Endothelial cell of umbilical vein (primary cell): ENCODE measurements around the gene ARF1. TPM values are rescaled to one million over a fixed set of nuclear protein-coding genes. Genes with fewer than 3 reads are reported as not detected.

ENCODE experiments used
- BruUV-seq: library from RNA; stranded (reverse); fragments of 400-500 nt; replicated peaks from 2 replicates; lab custom pipeline; 2021; lab: Mats Ljungman, UMichigan
- CTCF ChIA-PET: fragments of 300-600, 350-600 bp; sonication (Branson Sonifier 250); formaldehyde crosslinking; loops from one replicate; lab custom pipeline; 2021; ENCODE audit warnings: antibody characterized with exemption, inconsistent platforms; lab: Charles Lee
- POLR2A ChIA-PET: fragments of 300-600, 350-600 bp; sonication (Branson Sonifier 250); formaldehyde crosslinking; loops from one replicate; lab custom pipeline; 2021; ENCODE audit warnings: antibody characterized with exemption, inconsistent platforms; lab: Charles Lee
- DNase-seq: peaks from one replicate; pipeline ENCODE4 v3.0.0-alpha.2; 2011; ENCODE audit warnings: low read depth, low spot score
- FAIRE-seq: peaks from 2 replicates; lab custom pipeline; 2011; peaks lifted over from hg19 to GRCh38; lab: Jason Lieb, UNC
- H2AFZ ChIP-seq: 2 replicates; pipeline ENCODE4 v1.6.0; 2012; ENCODE audit warnings: low read depth, low read length, control low read depth, inconsistent platforms
- H3K27ac ChIP-seq: 2 replicates; pipeline ENCODE4 v1.5.1; 2011; ENCODE audit warnings: low read depth, mild to moderate bottlenecking, control low read depth, low read length, moderate library complexity; ENCODE audit not compliant: insufficient read depth
- H3K27me3 ChIP-seq, 2 experiments: 2 replicates each; pipeline versions ENCODE4 v1.6.0 to v1.6.1; 2011; ENCODE audit warnings: low read length in 2 of 2, mixed read lengths in 1 of 2; ENCODE audit not compliant: control insufficient read depth in 2 of 2, insufficient read depth in 2 of 2
- H3K36me3 ChIP-seq, 2 experiments: 2 replicates in 1 of 2; 3 replicates in 1 of 2; pipeline ENCODE4 v1.5.1; 2011; ENCODE audit warnings: low read length in 2 of 2, mild to moderate bottlenecking in 1 of 2, moderate library complexity in 1 of 2; ENCODE audit not compliant: control insufficient read depth in 2 of 2, insufficient read depth in 2 of 2; ENCODE audit errors: extremely low read depth in 1 of 2
- H3K4me1 ChIP-seq: 3 replicates; pipeline ENCODE4 v1.5.1; 2011; ENCODE audit warnings: mild to moderate bottlenecking, low read length; ENCODE audit not compliant: control insufficient read depth, insufficient read depth; ENCODE audit errors: extremely low read depth
- H3K4me2 ChIP-seq: 2 replicates; pipeline ENCODE4 v1.6.1; 2011; ENCODE audit warnings: low read length, control low read depth, mixed read lengths; ENCODE audit not compliant: insufficient read depth
- H3K4me3 ChIP-seq, 3 experiments: fragments of 200-600 bp in 1 of 3; sonication (generic), shearing (Covaris generic) in 1 of 3; replicated peaks in 1 of 3; 2 replicates each; pipeline ENCODE4 v1.5.1; 2011 to 2016; ENCODE audit warnings: control low read depth in 3 of 3, low read length in 3 of 3, mild to moderate bottlenecking in 2 of 3, inconsistent platforms in 1 of 3, low read depth in 1 of 3, moderate library complexity in 1 of 3; ENCODE audit not compliant: insufficient read depth in 1 of 3
- H3K79me2 ChIP-seq: 2 replicates; pipeline ENCODE4 v1.6.0; 2012; ENCODE audit warnings: low read length, inconsistent platforms; ENCODE audit not compliant: control insufficient read depth, insufficient read depth
- H3K9ac ChIP-seq: replicated peaks from 2 replicates; pipeline ENCODE3; 2011; ENCODE audit warnings: low read length, control low read depth; ENCODE audit not compliant: insufficient read depth; ENCODE audit errors: extremely low read depth
- H3K9me1 ChIP-seq: replicated peaks from 3 replicates; pipeline ENCODE4 v1.6.0; 2011; ENCODE audit warnings: mild to moderate bottlenecking, low read length; ENCODE audit not compliant: control insufficient read depth, insufficient read depth; ENCODE audit errors: extremely low read depth
- H3K9me3 ChIP-seq: replicated peaks from 2 replicates; pipeline ENCODE4 v1.5.1; 2012; ENCODE audit warnings: low read length, inconsistent platforms; ENCODE audit not compliant: control insufficient read depth, insufficient read depth
- H4K20me1 ChIP-seq: replicated peaks from 2 replicates; pipeline ENCODE3; 2011; ENCODE audit warnings: mild to moderate bottlenecking, low read length; ENCODE audit not compliant: control insufficient read depth, insufficient read depth; ENCODE audit errors: extremely low read depth
- EZH2 ChIP-seq: IDR thresholded peaks from 2 replicates; pipeline ENCODE4 v1.6.1; 2012; ENCODE audit warnings: borderline replicate concordance, low read depth, mild to moderate bottlenecking, moderate library complexity, low read length, inconsistent platforms; ENCODE audit not compliant: severe bottlenecking
- FOS ChIP-seq: IDR thresholded peaks from 2 replicates; pipeline ENCODE4 v1.6.1; 2011; ENCODE audit warnings: mild to moderate bottlenecking, low read length, moderate library complexity, borderline replicate concordance; ENCODE audit not compliant: insufficient read depth
- GATA2 ChIP-seq: IDR thresholded peaks from 2 replicates; pipeline ENCODE4 v1.7.0; 2011; ENCODE audit warnings: low read depth, mild to moderate bottlenecking, moderate library complexity, mixed read lengths, low read length; ENCODE audit not compliant: insufficient read length, insufficient read depth
- JUN ChIP-seq: IDR thresholded peaks from 2 replicates; pipeline ENCODE4 v1.6.1; 2011; ENCODE audit warnings: borderline replicate concordance, low read depth; ENCODE audit not compliant: insufficient read length, insufficient read depth
- MYC ChIP-seq: IDR thresholded peaks from one replicate; pipeline ENCODE4 v1.6.1; 2011; ENCODE audit warnings: mild to moderate bottlenecking, low read depth, low read length
- POLR2A ChIP-seq: IDR thresholded peaks from 2 replicates; pipeline ENCODE4 v1.6.1; 2012; ENCODE audit warnings: low read depth, mild to moderate bottlenecking, control low read depth, low read length
- POLR2AphosphoS5 ChIP-seq: IDR thresholded peaks from 2 replicates; pipeline ENCODE4 v1.6.1; 2012; ENCODE audit warnings: low read depth, mild to moderate bottlenecking, control low read depth, low read length, moderate library complexity; ENCODE audit not compliant: insufficient read depth
- dilution Hi-C: fragments of 300-500 bp; cut with MboI; formaldehyde crosslinking; loops from one replicate; pipeline ENCODE4 v1.15.0; 2019; ENCODE audit warnings: low sequenced_read_pairs; ENCODE audit not compliant: extremely low pct_ligation_motif_present
- intact Hi-C: fragments of 100-400 bp; cut with micrococcal nuclease; formaldehyde crosslinking; loops from one replicate; pipeline ENCODE4 v1.10.0; 2022
- polyA plus RNA-seq, 4 experiments: library from polyadenylated mRNA; depleted of rRNA in 3 of 4; stranded (reverse) in 3 of 4; unstranded in 1 of 4; fragments of >200 nt; gene quantifications; 2 replicates each; pipeline versions ENCODE4 v1.2.1 to v1.2.3, GENCODE V29; 2011 to 2012; ENCODE audit warnings: missing spikeins in 1 of 4
- total RNA-seq: library from RNA; stranded (reverse); gene quantifications from 2 replicates; pipeline ENCODE4 v1.2.3, GENCODE V29; 2021
- TF ChIP-seq, protein P1 (sequence below): IDR thresholded peaks from 2 replicates; pipeline ENCODE4 v1.6.1; 2011; ENCODE audit not compliant: insufficient read depth, insufficient read length
- TF ChIP-seq, protein P2 (sequence below), 2 donors: IDR thresholded peaks; 1 replicate in 1 of 2; 2 replicates in 1 of 2; pipeline ENCODE4 v1.5.1; 2011; ENCODE audit warnings: low read length in 2 of 2, mild to moderate bottlenecking in 2 of 2, moderate library complexity in 2 of 2, control low read depth in 1 of 2, inconsistent platforms in 1 of 2, low read depth in 1 of 2; ENCODE audit not compliant: insufficient read depth in 1 of 2; ENCODE audit errors: extremely low read depth in 1 of 2

Gene ARF1
- total and polyA plus RNA-seq, 2 donors (not counting 3 experiments of a cell fraction or from before 2014, with no cell fraction given), result 499 to 844 TPM

DNA sequence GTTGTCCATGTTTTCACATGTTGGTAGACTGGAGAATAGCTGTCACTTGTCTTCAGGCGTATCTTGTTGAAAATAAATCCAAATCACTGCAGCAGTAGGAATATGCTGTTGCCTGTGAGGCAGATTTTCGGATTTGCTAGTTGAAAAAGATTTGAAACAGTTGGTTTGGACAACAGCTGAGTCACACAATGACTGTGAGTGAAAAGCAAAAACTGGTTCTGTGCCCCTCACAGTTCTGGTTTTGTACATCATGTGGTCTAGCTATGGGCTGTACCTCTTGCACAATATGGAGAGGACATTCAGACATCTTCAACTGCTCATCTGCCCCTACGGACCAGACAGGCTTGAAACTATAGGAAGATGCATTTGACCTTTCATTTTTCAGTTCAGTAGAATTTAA lies 1.8 kb downstream of the ARF1 start:
- DNase-seq (peak; percentile 32), FAIRE-seq (peak; percentile 89)
- dilution Hi-C loops, result no loop called here
- Histone ChIP-seq H3K9ac (peak overlapping the region; percentile 99), H3K79me2 (peaks cover 81% of the 10 kb centered on the region), H3K36me3 (peaks cover 0 to 5% of the 10 kb centered on the region in 2 experiments), H3K27me3 (no peaks in the 10 kb centered on the region), H3K9me1 (no peaks in the 10 kb centered on the region), H2AFZ (no peak overlapping the region), H3K4me2 (peak overlapping the region; percentile 96), H3K4me1 (peaks cover 57% of the 10 kb centered on the region), H3K27ac (peak overlapping the region; percentile 94), H3K4me3 (peak overlapping the region; percentile 51 to 86 (median 56)), H3K9me3 (no peaks in the 10 kb centered on the region), H4K20me1 (peaks cover 4% of the 10 kb centered on the region)
- intact Hi-C loops, result loop anchor here (5.0 to 10.0 kb wide), 4 partner anchors 82 to 520 kb away; partner anchors contain the start of genes JMJD4, SNAP47 and ZNF678
- ChIA-PET CTCF (interaction anchor here (0.9 to 2.5 kb wide), 3 partner anchors 18 to 85 kb away, joined by 3 to 10 read pairs (median 9); partner anchors contain the start of gene MRPL55), POLR2A (interaction anchor here (1.2 kb wide), 1 partner anchor 81 kb away, joined by 4 read pairs; no protein-coding TSS in a partner anchor)
- BruUV-seq, result no TSS peak
- no peak for TF ChIP-seq MYC
- peak; percentile 22 for TF ChIP-seq FOS

DNA sequence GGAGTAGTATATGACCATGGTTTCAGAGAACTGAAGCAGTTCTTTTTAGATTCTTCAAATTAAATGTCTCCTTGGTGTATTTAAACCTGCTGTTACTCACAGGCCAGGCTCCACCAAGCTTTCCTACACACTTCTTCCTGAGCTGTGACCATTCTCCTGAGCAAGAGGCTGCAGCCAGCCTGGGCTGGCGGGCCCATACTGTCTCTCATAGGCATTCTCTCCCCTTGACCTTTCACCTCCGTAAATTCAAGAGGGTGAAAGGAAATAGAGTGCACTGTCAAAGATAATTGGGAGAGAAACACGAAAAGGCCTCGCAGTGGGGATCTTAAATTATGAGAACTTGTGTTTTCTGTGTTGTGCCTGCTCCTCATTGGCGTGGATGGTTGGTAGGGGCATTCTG lies 2.3 kb downstream of the ARF1 start:
- dilution Hi-C loops (no loop called here), intact Hi-C loops (loop anchor here (1.0 to 10.0 kb wide), 8 partner anchors 18 to 602 kb away; partner anchors contain the start of genes JMJD4, MRPL55, SNAP47 and ZNF678)
- H3K9me1 ChIP-seq, result no peaks in the 10 kb centered on the region
- H3K4me2 ChIP-seq, result peak overlapping the region; percentile 96
- peaks cover 4% of the 10 kb centered on the region for H4K20me1 ChIP-seq
- ChIA-PET POLR2A (interaction anchor here (1.0 kb wide), 1 partner anchor 81 kb away, joined by 3 read pairs; the partner anchor contains the start of gene IBA57), CTCF (interaction anchor here (2.4 to 2.5 kb wide), 2 partner anchors 17 to 85 kb away, joined by 9 to 10 read pairs; no protein-coding TSS in a partner anchor)
- peaks cover 85% of the 10 kb centered on the region for H3K79me2 ChIP-seq
- H3K4me3 ChIP-seq, result peak overlapping the region; percentile 24 to 86 (median 51)
- peak overlapping the region; percentile 99 for H3K9ac ChIP-seq
- no TSS peak for BruUV-seq
- H3K27me3 ChIP-seq, result no peaks in the 10 kb centered on the region
- H3K4me1 ChIP-seq, result peaks cover 61% of the 10 kb centered on the region
- no peak overlapping the region for H2AFZ ChIP-seq
- FAIRE-seq (no peak), DNase-seq (no peak)
- H3K36me3 ChIP-seq, result peaks cover 0 to 5% of the 10 kb centered on the region in 2 experiments
- TF ChIP-seq EZH2 (no peak), JUN (no peak), MYC (no peak), FOS (no peak), POLR2A (no peak), GATA2 (no peak), POLR2AphosphoS5 (no peak)
- TF ChIP-seq, protein P1, sequence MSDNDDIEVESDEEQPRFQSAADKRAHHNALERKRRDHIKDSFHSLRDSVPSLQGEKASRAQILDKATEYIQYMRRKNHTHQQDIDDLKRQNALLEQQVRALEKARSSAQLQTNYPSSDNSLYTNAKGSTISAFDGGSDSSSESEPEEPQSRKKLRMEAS, result no peak
- TF ChIP-seq, protein P2, sequence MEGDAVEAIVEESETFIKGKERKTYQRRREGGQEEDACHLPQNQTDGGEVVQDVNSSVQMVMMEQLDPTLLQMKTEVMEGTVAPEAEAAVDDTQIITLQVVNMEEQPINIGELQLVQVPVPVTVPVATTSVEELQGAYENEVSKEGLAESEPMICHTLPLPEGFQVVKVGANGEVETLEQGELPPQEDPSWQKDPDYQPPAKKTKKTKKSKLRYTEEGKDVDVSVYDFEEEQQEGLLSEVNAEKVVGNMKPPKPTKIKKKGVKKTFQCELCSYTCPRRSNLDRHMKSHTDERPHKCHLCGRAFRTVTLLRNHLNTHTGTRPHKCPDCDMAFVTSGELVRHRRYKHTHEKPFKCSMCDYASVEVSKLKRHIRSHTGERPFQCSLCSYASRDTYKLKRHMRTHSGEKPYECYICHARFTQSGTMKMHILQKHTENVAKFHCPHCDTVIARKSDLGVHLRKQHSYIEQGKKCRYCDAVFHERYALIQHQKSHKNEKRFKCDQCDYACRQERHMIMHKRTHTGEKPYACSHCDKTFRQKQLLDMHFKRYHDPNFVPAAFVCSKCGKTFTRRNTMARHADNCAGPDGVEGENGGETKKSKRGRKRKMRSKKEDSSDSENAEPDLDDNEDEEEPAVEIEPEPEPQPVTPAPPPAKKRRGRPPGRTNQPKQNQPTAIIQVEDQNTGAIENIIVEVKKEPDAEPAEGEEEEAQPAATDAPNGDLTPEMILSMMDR (IDR thresholded peaks at IDR 0.05; ENCODE audit: extremely low read depth in 1 of 2, insufficient read depth in 1 of 2, low read depth in 1 of 2, low read length in 2 of 2), result no peak
- no peaks in the 10 kb centered on the region for H3K9me3 ChIP-seq
- H3K27ac ChIP-seq, result peak overlapping the region; percentile 94
